KOPT-K1 (cell line): ENCODE measurements around the gene ARSA.

ENCODE experiments used
- H3K27ac ChIP-seq: fragments of 200-600 bp; sonication (generic); 2 replicates; pipeline ENCODE4 v1.5.1; 2016; ENCODE audit warnings: antibody characterized with exemption, mild to moderate bottlenecking, low read depth, low read length; ENCODE audit not compliant: poor library complexity, severe bottlenecking
- H3K36me3 ChIP-seq: fragments of 200-600 bp; sonication (generic); 2 replicates; pipeline ENCODE4 v1.5.1; 2017; ENCODE audit warnings: antibody characterized with exemption, mild to moderate bottlenecking, low read length, moderate library complexity; ENCODE audit not compliant: insufficient read depth
- H3K9me3 ChIP-seq: fragments of 200-600 bp; sonication (generic); 2 replicates; pipeline ENCODE4 v1.5.1; 2017; ENCODE audit warnings: antibody characterized with exemption, low read length, mild to moderate bottlenecking; ENCODE audit not compliant: insufficient read depth, poor library complexity, severe bottlenecking

Gene ARSA

DNA sequence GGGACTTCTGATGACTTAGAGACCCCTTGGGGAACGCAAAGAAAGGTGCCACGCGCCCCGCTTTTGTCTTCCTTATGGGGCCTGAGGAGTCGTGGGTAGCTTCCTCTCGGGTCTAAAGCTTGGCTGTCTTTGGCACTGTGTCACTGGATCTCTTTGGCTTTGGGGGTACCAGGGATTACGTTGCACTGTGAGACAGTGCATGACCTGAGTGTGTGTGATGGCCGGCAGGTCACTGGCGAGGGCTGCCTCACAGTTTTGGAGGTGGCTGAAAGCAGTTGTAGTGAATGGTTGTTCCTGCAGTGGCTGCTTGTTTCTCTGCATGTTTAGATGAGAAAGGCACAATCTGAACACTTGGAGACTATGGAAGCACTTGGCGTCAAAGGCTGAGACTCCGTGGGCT is 5.8 kb upstream of the ARSA start:
- no peaks in the 10 kb centered on the region for H3K9me3 ChIP-seq
- no peak overlapping the region for H3K27ac ChIP-seq

DNA sequence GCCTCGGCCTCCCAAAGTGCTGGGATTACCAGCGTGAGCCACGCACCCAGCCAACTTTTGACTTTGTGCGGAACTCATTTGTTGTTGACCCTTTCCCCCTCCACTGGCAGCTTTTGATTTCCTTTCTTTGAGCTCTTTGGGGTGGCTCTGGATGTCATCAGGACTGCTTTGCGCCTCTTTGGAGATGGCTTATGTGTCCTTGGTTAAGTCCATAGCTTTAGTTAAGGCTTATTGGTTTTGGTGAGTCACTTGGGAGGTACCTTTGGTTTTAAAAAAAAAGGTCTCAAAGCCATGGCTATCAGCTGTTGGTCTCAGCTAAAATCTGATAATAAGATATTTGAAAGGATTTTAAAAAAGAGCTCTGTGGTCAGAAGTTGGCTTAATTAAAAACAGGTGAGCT is 5.1 kb upstream of the ARSA start:
- H3K9me3 ChIP-seq = no peaks in the 10 kb centered on the region

More for the DNA sequence above, 5.8 kb upstream of the ARSA start:
- no peaks in the 10 kb centered on the region for H3K36me3 ChIP-seq

DNA sequence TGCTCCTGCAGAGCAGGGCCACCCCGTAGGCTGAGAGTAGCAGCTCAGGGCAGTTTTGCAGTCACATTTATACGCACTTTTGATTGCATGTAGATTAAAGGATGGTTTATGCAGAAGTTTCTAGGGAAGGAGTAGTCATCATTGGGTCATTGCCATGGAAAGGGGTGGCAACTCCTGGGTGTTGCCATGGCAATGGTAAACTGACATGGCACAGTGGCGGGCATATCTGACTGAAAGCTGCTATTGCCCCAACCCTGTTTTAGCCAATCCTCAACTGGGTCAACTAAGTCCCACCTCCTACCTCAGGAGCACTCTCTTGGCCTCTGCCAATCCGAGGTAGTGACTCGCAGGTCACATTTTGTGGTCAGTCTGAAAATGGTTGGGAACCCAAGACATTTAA is 2.4 kb upstream of the ARSA start:
- Histone ChIP-seq H3K9me3 (no peaks in the 10 kb centered on the region), H3K27ac (no peak overlapping the region), H3K36me3 (no peaks in the 10 kb centered on the region)

More for the DNA sequence above, 5.1 kb upstream of the ARSA start:
- Histone ChIP-seq H3K36me3 (no peaks in the 10 kb centered on the region), H3K27ac (no peak overlapping the region)

DNA sequence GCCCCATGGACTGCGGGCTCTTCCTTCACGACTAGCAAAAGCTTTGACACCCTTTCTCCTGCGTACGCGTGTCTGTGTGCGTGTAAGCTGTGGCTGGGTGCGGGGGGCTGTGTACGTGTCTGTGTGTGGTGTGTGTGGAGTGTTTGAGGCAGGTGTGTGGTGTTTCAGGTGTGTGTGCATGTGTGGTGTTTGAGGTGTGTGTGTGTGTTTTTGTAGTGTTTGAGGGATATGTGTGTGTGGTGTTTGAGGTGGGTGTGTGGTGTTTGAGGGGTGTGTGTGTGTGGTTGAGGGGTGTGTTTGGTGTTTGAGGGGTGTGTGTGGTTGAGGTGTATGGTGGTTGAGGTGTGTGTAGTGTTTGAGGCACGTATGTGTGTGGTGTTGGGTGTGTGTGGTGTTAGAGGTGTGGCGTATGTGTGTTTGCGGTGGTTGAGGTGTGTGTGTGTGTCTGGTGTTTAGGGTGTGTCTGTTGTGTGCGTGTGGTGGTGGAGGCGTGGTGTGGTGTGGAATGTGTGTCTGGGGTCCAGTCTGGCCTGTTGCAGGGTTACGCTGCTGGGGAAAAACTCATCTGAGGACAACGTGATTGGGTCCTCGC is 687 bp upstream of the ARSA start:
- Histone ChIP-seq H3K36me3 (no peaks in the 10 kb centered on the region), H3K27ac (peak overlapping the region; percentile 75), H3K9me3 (no peaks in the 10 kb centered on the region)

DNA sequence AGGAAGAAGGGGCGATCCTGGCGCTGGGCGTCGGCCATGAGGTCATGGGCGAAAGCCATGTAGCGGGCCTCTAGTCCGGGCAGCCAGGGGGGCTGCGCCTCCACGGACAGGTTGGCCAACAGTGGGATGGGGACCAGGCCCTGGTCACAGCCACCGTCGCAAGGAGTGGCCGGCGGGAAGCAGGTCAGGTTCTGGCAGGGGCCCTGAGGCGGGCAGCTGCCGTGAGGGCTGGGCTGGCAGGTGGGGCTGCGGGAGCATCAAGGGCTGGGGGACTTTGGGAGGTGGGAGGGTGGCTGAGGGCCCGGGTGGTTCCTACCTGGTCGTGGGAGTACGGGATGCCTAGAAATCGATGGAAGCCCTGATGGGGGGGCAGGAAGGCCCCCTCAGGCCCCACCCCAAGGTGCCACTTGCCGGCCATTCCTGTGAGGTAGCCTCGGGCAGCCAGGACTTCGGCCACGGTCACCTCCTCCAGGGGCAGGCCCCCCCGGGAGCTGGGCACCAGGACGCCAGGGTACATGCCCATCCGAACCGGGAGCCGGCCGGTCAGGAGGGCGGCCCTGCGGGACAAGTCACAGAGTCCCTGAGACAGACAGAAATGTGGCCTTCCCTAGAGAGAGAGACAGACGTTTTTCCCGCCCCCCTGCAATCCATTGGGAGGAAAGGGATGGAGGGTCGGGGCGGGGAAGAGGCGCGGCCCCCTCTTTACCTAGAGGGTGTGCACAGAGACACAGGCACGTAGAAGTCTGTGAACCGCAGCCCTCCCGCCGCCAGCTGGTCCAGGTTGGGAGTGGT is 906 bp downstream of the ARSA start:
- peak overlapping the region; percentile 75 for H3K27ac ChIP-seq
- H3K36me3 ChIP-seq = no peaks in the 10 kb centered on the region
- no peaks in the 10 kb centered on the region for H3K9me3 ChIP-seq

DNA sequence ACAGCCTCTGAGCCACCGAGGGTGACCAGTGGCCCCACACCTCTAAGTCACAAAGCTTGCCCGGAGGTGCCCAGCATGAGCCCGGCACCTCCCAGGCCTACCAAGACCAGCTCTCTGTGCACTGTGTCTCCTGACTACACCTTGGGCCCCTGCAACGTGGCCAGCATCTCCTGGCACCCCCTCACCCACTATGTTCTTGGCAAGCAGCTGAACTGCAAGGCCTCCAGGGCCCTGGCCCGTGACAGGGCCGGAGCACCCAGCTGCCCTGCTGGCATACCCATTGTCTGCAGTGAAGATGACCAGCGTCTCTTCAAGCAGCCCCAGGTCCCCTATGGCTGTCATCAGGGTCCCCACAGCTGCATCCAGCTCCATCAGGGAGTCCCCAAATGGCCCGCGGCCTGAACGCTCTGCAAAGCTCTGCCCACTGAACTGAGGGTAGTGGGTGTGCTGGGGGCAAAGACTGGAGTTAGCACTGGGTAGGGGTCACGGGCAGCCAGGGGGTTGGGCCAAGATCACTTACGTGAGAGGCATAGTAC is 1.6 kb downstream of the ARSA start:
- no peaks in the 10 kb centered on the region for H3K36me3 ChIP-seq
- H3K27ac ChIP-seq = no peak overlapping the region
- no peaks in the 10 kb centered on the region for H3K9me3 ChIP-seq

DNA sequence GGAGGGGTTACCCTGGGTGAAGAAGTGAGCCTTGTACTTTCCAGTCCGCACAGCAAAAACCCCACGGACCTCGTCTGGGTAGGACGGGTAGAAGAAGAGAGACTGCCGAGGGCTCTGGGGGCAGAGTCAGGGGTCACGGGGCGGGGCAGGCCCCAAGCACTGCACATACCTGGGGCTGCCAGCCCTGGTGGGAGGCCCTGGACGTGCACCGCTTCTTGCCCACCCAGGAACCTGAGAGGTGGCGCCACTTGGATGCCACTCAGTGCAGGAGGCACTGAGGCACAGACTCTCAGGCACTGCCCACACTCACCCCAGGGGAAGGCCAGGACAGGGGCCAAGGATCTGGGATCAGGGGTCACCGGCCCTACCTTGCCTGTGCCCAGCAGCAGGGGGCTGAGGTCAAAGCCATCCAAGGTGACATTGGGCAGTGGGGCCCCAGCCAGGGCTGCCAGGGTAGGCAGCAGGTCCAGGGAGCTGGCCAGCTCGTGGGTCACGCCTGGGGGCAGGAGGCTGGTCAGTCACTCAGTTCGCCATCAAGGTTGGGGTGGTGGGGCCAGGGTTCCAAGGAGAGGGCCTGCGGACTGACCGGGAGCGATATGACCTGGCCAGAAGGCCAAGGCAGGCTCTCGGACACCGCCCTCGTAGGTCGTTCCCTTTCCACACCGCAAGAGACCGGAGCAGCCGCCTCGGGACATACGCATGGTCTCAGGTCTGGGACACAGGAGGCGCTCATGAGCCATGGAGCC is 2.2 kb downstream of the ARSA start:
- Histone ChIP-seq H3K27ac (no peak overlapping the region), H3K36me3 (no peaks in the 10 kb centered on the region), H3K9me3 (no peaks in the 10 kb centered on the region)

DNA sequence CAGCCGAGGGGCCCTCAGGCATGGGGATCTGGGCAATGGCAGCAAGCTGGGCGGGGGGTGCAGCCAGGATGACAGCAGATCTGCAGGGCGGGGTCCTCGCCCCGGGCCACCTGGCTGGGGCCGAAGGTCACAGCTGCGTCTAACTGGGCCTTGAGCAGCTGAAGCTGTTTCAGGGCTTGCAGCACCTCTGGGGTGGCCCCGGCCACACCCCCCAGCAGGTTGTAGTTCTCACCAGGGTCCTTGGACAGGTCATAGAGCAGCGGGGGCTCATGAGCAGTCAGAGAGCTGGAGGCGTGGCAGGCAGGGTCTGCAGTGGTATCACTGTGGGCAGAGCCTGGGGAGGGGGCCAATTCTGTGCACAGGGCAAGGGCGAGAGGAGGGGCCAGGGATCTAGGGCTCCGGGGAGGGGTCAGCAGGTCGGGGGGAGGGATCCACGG is 2.8 kb downstream of the ARSA start:
- Histone ChIP-seq H3K9me3 (no peaks in the 10 kb centered on the region), H3K36me3 (no peaks in the 10 kb centered on the region), H3K27ac (no peak overlapping the region)

DNA sequence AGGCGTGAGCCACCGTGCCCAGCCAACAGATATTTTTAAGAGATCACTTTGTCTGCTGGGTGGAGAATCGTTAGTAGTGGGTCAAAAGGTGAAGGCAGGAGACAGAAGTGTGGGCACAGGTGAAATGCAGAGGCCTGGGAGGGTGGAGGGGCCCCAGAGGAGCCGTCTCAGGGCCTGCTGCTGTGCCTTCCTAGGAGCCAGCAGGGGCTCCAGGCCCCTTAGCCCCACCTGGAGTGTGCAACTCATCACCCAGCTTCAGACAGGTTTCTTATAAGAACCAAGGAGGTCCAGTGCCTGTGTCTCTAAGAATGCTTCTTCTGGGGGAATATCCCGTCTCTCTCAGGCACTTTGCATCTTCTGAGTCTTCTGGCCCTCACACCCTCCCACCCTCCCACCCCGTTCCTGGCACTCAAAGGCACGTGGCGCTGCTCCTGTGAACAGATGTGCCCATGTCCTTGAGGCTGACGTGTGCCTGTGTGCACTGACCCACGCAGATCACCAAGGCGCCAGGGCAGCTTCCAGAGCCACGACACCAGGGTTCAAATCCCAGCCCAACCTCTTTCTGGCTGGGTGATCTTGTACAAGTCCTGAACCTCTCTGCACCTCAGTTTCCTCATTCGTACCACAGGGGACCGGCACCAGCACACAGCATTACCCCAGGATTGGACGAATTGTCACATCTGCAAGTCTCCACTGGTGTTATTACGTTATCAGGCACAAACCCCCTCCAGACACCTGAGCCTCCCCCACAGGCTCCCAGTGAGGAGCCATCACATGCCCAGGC is 3.4 kb downstream of the ARSA start:
- H3K36me3 ChIP-seq = no peaks in the 10 kb centered on the region
- H3K9me3 ChIP-seq = no peaks in the 10 kb centered on the region
- H3K27ac ChIP-seq = no peak overlapping the region

DNA sequence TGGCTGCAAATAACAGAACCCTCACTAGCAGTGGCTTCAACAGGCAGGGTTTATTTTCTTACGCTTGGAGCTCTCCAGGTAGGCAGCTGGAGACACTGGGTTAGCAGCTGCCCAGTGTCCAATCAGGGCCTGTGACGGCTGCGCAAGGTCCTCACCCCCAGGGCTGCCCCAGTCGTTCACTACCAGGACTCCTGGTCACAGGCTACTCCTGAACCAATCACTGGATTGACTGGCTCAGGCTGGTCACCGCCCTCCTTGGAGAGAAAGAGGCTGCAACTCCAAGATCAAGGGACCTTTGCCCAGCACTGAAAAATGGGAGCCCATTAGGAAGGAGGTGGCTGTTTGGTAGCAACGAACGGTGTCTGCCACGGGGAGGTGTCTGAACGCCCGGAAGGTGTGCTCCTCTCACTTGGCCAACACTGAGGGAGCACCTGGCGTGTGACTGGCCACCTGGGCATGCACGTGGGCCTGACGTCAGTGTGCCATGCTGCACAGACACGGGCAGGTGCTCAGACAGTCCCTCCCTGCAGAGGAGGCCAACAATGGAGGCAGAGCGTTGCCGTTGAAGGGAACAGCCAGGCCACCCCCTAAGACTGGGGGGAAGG is 5.1 kb downstream of the ARSA start:
- Histone ChIP-seq H3K36me3 (no peaks in the 10 kb centered on the region), H3K27ac (no peak overlapping the region), H3K9me3 (no peaks in the 10 kb centered on the region)

DNA sequence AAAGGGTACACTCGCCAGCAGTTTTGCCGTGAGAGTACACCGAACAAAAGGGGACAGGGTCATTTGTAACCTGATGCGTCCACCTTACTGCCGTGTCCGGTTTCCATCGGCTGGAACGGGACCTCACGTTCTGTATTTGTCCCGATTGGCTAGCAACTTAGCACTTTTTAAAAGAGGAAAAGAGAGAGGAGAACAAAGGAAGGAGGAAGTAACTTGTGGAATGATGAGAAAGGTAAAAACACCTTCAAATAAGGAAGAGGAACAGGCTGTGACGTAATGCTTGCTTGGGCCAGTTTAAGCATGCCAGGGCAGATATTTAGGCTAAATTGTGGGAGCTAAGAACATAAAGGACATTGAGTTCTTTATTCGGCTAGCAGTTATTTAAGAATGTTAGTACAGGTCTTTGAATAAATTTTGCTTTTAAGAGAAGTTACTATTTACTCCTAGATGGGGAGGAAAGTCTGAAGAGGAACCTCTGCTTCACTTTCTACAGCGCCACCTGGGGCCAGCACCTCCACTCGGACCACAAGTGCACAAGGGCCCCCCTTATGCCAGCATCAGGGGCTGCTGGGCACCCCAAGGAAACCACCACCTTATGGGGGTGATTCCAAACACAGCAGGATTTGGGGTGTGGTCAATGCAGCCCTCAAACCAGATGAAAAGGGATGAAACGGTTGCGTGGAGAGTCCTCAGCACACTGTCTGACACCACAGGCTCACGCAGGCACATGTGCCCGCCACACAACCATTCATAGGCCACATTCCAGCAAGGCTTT is 5.8 kb downstream of the ARSA start:
- Histone ChIP-seq H3K36me3 (no peaks in the 10 kb centered on the region), H3K27ac (peak overlapping the region; percentile 44)

DNA sequence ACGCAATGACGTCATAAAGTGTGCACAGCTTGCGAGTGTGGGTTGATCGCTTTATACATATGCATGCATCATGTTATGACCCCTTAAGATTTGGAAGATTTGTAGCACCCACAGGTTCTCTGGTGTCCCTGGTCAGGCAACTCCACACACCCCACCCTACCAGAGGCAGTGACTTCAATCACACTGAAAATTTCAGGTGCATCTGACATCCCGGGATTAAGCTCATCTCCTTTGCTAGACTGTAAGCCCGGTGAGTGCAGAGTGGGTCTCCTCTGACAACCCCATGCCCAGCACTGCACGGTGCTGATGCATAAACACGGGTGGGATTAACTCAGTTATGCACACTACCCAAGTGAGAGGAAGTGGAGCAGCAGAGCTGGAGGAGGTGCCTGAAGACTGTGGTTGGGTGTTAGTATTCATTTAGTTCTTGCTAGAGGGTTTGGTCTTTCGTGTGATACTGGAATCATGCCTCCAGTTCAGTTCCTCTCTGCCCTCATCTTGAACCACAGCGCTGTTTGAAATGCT is 6.5 kb downstream of the ARSA start:
- Histone ChIP-seq H3K36me3 (no peaks in the 10 kb centered on the region), H3K9me3 (no peaks in the 10 kb centered on the region), H3K27ac (peak overlapping the region; percentile 44)

More for the DNA sequence above, 5.8 kb downstream of the ARSA start:
- H3K9me3 ChIP-seq = no peaks in the 10 kb centered on the region

DNA sequence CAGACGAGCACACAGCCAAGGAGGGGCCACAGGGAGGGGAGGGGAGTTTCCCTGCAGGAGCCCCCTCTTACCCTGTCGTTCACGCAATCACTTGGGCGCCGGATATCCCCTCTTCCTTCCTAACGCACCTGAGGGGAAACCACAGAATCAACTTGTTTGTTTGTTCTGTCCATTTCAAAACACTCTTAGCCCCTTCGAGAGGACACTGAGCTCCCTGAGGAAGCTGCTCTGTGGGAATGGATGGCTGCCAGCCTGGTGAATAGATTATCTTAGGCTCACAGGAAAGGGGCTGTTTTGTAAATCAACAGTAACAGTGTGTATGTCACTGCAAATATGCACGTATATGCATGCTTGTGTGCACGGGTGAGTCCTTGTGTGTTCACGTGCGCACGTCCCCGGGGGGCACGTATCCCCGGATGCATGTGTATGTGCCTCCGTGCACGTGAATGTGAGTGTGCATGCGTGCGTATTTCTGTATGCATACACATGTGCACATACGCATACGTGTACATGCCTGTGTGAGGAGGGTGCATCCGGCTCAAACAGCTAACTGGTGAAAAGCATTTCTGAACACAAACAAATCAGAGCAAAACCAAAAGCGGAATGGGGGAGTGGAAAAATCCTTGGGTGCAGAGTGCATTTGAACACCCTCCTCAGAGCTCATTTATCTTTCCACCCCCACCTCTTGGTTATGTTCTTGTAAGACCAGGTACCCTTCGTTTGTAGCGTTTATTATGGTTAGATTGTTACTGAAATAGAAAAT is 7.2 kb downstream of the ARSA start:
- Histone ChIP-seq H3K9me3 (no peaks in the 10 kb centered on the region), H3K36me3 (no peaks in the 10 kb centered on the region), H3K27ac (peak overlapping the region; percentile 44)
